Fibroblast of villous mesenchyme (primary cell): ENCODE data around the gene UBTD2. TPM values are rescaled to one million over a fixed set of nuclear protein-coding genes. Genes with fewer than 3 reads are reported as not detected.

Experiments
- DNase-seq: peaks from one replicate; pipeline ENCODE4 v3.0.0-alpha.2; 2010; ENCODE audit warnings: low read depth
- H3K4me3 ChIP-seq: 2 replicates; pipeline ENCODE4 v1.5.1; 2011; ENCODE audit warnings: low read depth, mild to moderate bottlenecking, low read length
- CTCF ChIP-seq: IDR thresholded peaks from 2 replicates; pipeline ENCODE4 v1.5.1; 2012; ENCODE audit warnings: low read depth, mild to moderate bottlenecking, low read length; ENCODE audit not compliant: insufficient read depth
- total RNA-seq: library from RNA; depleted of rRNA; stranded (reverse); fragments of >200 nt; gene quantifications from 2 replicates; pipeline ENCODE4 v1.2.3, GENCODE V29; 2012

The UBTD2 gene
- total RNA-seq, 1 donor = 23.7 TPM

- no peak for TF ChIP-seq CTCF
- H3K4me3 ChIP-seq = no peak overlapping the region
- DNase-seq = no peak
Measured at GRCh38 chr5:172252501-172252900, 31.1 kb downstream of the UBTD2 start.

DNA sequence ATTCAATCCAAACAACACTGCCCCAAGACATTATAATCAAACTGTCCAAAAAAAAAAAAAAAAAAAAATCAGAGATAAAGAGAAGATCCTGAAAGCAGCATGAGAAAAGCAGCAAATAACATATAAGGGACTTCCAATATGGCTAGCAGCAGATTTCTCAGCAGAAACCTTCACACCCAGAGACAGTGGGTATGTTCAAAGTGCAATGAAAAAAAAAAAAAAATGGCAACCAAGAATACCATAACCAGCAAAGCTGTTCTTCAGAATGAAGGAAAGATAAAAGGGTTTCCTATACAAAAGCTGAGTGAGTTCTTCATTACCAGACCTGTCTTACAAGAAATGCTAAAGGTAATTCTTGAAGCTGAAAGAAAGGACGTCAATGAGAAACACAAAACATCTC is 32.1 kb downstream of the UBTD2 start:
- no peak for DNase-seq
- no peak overlapping the region for H3K4me3 ChIP-seq
- no peak for TF ChIP-seq CTCF

GRCh38 chr5:172248637-172249036 is 34.9 kb downstream of the UBTD2 start:
- H3K4me3 ChIP-seq = no peak overlapping the region
- no peak for TF ChIP-seq CTCF
- DNase-seq = no peak

DNA sequence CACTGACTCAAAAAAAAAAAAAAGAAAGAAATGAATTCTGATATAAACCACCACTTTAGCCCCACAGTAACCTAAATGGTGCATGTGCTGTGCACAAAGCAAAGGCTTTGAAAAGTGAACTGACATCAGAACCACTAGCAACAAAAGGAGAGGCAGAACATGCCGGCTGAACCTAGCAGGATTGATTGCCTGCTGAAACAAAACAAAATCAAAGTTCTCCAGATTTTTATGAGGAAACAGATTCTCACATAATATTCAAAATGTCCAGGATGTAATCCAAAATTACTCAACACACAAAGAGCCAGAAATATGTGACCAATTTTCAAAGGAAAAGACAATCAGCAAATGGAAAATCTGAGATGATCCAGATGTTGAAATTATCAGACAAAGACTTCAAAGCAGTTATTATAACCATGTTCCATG is 37.9 kb downstream of the UBTD2 start:
- H3K4me3 ChIP-seq = no peak overlapping the region
- no peak for TF ChIP-seq CTCF
- DNase-seq = no peak

DNA sequence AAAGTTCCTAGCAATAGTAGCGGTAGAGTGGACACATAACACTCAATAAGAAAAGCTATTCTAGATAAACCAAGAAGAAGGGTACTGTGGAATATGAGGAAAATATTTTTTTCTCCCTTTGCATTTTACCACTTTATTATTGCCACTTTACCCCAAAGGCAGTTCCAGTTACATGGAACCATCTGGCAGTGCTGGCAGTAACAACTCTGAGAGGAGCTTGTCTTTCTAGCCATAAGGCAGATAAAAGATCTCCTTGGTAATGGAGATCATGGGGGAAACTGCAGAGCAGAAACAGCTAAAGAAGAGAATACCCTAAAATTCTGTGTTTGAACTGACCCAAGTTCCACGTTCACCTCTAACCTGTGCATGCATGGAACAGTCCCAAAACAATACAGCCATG is 38.5 kb downstream of the UBTD2 start:
- no peak for TF ChIP-seq CTCF
- DNase-seq = no peak
- no peak overlapping the region for H3K4me3 ChIP-seq

GRCh38 chr5:172243302-172243701 is 40.3 kb downstream of the UBTD2 start:
- H3K4me3 ChIP-seq = no peak overlapping the region
- no peak for TF ChIP-seq CTCF
- DNase-seq = no peak

- no peak for DNase-seq
Measured at GRCh38 chr5:172238334-172238733, 45.2 kb downstream of the UBTD2 start.

More at GRCh38 chr5:172238334-172238733, 45.2 kb downstream of the UBTD2 start:
- no peak for TF ChIP-seq CTCF
- H3K4me3 ChIP-seq = no peak overlapping the region
